Measurements from ENCODE around the gene SHROOM3. TPM values are rescaled to one million over a fixed set of nuclear protein-coding genes. Genes with fewer than 3 reads are reported as not detected.

The SHROOM3 gene
- total RNA-seq, 1 experiment from 2014 or later, result 27.6 TPM

- H3K23me2 ChIP-seq (ENCODE audit: insufficient read length, low read depth, low read length, poor library complexity, severe bottlenecking), result no peaks in the 10 kb centered on the region
- H3K18ac ChIP-seq (ENCODE audit: insufficient read length, low read depth, low read length), result no peak overlapping the region
- WGBS (ENCODE audit: extremely low coverage, insufficient read length, low lambda C conversion rate), result no CpG with 5 or more reads among the region's 1 CpG
- Mint-ChIP-seq H3K9me3 (peaks cover 0 to 2% of the 10 kb centered on the region in 2 experiments; a peak in 2 of 5 replicates), H3K27ac (no peak overlapping the region), H3K4me3 (no peak overlapping the region), H3K4me1 (peaks cover 2 to 6% of the 10 kb centered on the region in 2 experiments), H3K27me3 (ENCODE audit: low read depth) (no peaks in the 10 kb centered on the region), H3K36me3 (ENCODE audit: insufficient read depth in 1 of 3, low read depth in 3 of 3) (peaks cover 0 to under 1% (median 0%) of the 10 kb centered on the region in 3 experiments; a peak in 1 of 7 replicates)
- no peaks in the 10 kb centered on the region for H3K4me1 ChIP-seq (ENCODE audit: insufficient read depth, low read length)
- H3K23ac ChIP-seq (ENCODE audit: insufficient read length, low read depth, low read length), result no peak overlapping the region
- H2BK12ac ChIP-seq (ENCODE audit: insufficient read length, low read depth, low read length), result no peak overlapping the region
- H3K9me3 ChIP-seq (ENCODE audit: control insufficient read depth, low read depth, low read length), result no peaks in the 10 kb centered on the region
- H2BK15ac ChIP-seq (ENCODE audit: low read depth, low read length), result no peak overlapping the region
- H3K79me2 ChIP-seq (ENCODE audit: insufficient read depth, low read length), result no peaks in the 10 kb centered on the region
- no peak overlapping the region for H3K14ac ChIP-seq (ENCODE audit: insufficient read depth, low read length)
- no peak overlapping the region for H3K27ac ChIP-seq (ENCODE audit: insufficient read length, low read depth, low read length)
- H3K9ac ChIP-seq (ENCODE audit: extremely low read depth, insufficient read length, low read length), result no peak overlapping the region
- no peak overlapping the region for H3K56ac ChIP-seq (ENCODE audit: insufficient read length, low read depth, low read length)
- no peak for DNase-seq
- H2BK5ac ChIP-seq (ENCODE audit: insufficient read length, low read length), result no peak overlapping the region
- no peak for TF ChIP-seq CTCF (conservative IDR thresholded peaks at IDR 0.05)
- no peaks in the 10 kb centered on the region for H4K20me1 ChIP-seq (ENCODE audit: control insufficient read depth, insufficient read depth, insufficient read length)
- H3K4ac ChIP-seq (ENCODE audit: low read depth, low read length), result no peak overlapping the region
- H2BK120ac ChIP-seq (ENCODE audit: low read depth, low read length, poor library complexity, severe bottlenecking), result no peak overlapping the region
- H3K27me3 ChIP-seq (ENCODE audit: insufficient read depth, low read length), result no peaks in the 10 kb centered on the region
- no peak overlapping the region for H4K91ac ChIP-seq (ENCODE audit: insufficient read length, low read depth, low read length)
- H3K4me2 ChIP-seq (ENCODE audit: insufficient read depth, insufficient read length, low read length), result no peak overlapping the region
- no peak overlapping the region for H2AK5ac ChIP-seq (ENCODE audit: insufficient read length, low read length)
- H2AFZ ChIP-seq (ENCODE audit: low read length), result no peak overlapping the region
- no peak overlapping the region for H4K8ac ChIP-seq (replicated peaks; ENCODE audit: insufficient read length, low read depth, low read length)
- no peaks in the 10 kb centered on the region for H3K79me1 ChIP-seq (ENCODE audit: insufficient read depth, low read depth, low read length, poor library complexity, severe bottlenecking)
- H2BK20ac ChIP-seq (ENCODE audit: low read depth, low read length, poor library complexity, severe bottlenecking), result no peak overlapping the region
- no peak overlapping the region for H4K5ac ChIP-seq (ENCODE audit: insufficient read length, low read depth, low read length)
- no peak overlapping the region for H3T11ph ChIP-seq (ENCODE audit: low read length)
Measured at GRCh38 chr4:76470532-76470931, 35.5 kb downstream of the SHROOM3 start.
